GM10847 (cell line): ENCODE results near the gene MFSD11.

Experiments
- POLR2A ChIP-seq: IDR thresholded peaks from 2 replicates; pipeline ENCODE4 v1.6.1; 2011; ENCODE audit not compliant: insufficient read length; ENCODE audit errors: extremely low read depth

MFSD11 gene

GRCh38 chr17:76736349-76737081 lies 1.4 kb upstream of the MFSD11 start:
- no peak for TF ChIP-seq POLR2A

GRCh38 chr17:76737082-76737675 lies 740 bp upstream of the MFSD11 start, which contains the start of gene SRSF2:
Gene SRSF2, minus strand, starts transcription at chr17:76737331. Its CDS starts 171 bp downstream, at chr17:76737160.
- peak; percentile 100 for TF ChIP-seq POLR2A

DNA sequence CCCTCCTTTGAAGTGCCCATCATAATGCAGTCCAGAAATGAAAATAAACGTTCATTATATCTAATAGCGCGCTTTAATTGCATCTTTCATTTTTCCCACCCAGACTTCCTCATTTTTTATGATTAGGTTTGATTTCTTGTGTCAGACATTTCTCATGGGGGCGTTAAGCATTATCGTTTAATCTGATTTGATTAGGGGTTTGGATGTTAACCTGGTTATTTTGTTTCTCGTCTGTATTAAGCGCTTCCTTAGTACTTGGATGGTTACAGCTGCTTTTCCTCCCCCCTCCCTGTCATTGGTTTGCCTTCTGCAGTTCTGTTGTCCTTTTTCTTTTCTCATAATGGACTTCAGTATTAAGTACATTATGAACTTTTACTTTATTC lies 540 bp downstream of the MFSD11 start:
- TF ChIP-seq POLR2A: no peak

GRCh38 chr17:76740329-76741118 lies 2.6 kb downstream of the MFSD11 start:
- no peak for TF ChIP-seq POLR2A

DNA sequence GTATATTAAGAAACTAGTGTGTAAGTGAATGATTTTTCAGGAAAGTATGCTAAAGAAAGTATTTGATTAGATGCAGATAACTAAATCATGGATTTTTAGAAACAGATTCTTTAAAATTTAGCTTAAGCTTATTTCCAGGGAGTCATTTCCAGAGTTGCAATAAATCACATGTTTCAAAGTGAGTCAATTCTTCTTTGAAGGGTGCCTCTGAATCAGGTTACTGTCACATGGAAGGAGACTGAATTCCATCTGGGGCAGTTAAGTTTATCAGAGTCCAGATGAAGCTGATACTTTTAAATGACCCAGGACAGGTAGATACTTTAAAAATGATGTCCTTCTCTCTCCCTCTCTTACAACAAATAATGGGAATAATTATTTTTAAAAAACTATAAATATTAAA lies 5.0 kb downstream of the MFSD11 start:
- TF ChIP-seq POLR2A: no peak

DNA sequence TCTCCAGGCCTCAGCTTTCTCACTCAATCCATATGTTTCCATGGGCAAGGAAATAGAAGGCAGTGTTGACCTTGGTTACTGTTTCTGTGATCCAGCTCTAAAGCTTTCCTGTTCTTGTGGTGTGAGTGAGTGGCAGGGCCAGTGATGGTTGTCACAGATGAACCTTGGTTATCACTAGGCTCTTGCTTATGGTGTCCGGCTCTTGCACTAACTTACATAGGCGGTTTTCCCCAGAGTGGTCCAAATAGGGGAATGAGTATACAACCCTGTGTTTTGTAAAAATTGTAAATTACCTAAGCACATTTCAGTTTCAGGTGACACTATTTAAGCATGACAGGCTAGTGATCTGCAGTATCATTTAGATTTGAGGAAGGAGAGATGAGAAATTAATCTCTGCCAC lies 6.8 kb downstream of the MFSD11 start:
- TF ChIP-seq POLR2A: no peak

GRCh38 chr17:76747716-76748363 lies 9.9 kb downstream of the MFSD11 start:
- TF ChIP-seq POLR2A: no peak

GRCh38 chr17:76748657-76749056 lies 10.7 kb downstream of the MFSD11 start:
- no peak for TF ChIP-seq POLR2A

GRCh38 chr17:76751416-76751993 lies 13.6 kb downstream of the MFSD11 start:
- TF ChIP-seq POLR2A: no peak

- no peak for TF ChIP-seq POLR2A
Measured at GRCh38 chr17:76752006-76752405, 14.1 kb downstream of the MFSD11 start.

GRCh38 chr17:76753061-76753961 lies 15.4 kb downstream of the MFSD11 start:
- TF ChIP-seq POLR2A: no peak

GRCh38 chr17:76755285-76755684 lies 17.4 kb downstream of the MFSD11 start:
- TF ChIP-seq POLR2A: no peak

DNA sequence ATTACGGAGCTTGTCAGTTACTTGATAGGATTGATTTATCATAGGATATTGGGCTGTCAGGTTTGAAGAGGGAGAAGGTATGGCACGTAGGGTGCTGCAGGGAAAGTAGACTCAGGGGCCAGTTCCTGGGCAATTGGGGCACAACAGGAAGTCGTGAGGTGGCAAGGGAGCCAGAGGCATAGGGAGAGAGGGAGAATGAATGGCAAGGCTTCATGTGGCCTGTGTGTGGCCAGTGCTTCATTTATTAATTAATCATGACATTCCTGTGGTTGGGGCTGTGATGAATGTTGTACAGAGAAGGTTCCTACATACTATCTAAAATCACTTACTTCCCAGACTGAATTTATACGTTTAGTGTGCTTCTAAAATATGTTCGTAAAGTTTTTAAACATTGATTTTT lies 19.3 kb downstream of the MFSD11 start:
- TF ChIP-seq POLR2A: no peak

- TF ChIP-seq POLR2A: no peak
Measured at GRCh38 chr17:76758570-76758969, 20.7 kb downstream of the MFSD11 start.
